Right lobe of liver (tissue), 6 donors: Measurements from ENCODE around the gene VILL. TPM values are rescaled to one million over a fixed set of nuclear protein-coding genes. Genes with fewer than 3 reads are reported as not detected.
"Not testable (repeated sequence)": the region's sequence is repeated elsewhere in the genome, so short reads cannot be mapped to it uniquely, and the experiment has no call there.

ENCODE experiments used
- ATAC-seq, 4 donors: fragments of 200-7000 bp; cut with Tn5 transposase; one replicate each; pipeline ENCODE4 v1.9.1; 2020; ENCODE audit warnings: mild to moderate bottlenecking in 4 of 4, moderate library complexity in 4 of 4
- DNase-seq, 3 donors: peaks; one replicate each; pipeline ENCODE4 v3.0.0-alpha.2; 2020
- H3K27ac ChIP-seq, 3 donors: fragments of 200-600 bp; one replicate each; pipeline ENCODE4 v1.8.0; 2022
- H3K27me3 ChIP-seq, 2 donors: fragments of 200-600 bp; one replicate each; pipeline ENCODE4 v1.8.0; 2022
- H3K36me3 ChIP-seq, 4 donors: fragments of 200-600 bp; sonication (generic) in 1 of 4; one replicate each; pipeline versions ENCODE4 v1.5.1 to v1.8.0; 2017 to 2022; ENCODE audit warnings: control low read depth in 1 of 4
- H3K4me1 ChIP-seq, 4 donors: fragments of 200-600 bp; sonication (generic) in 1 of 4; one replicate each; pipeline versions ENCODE4 v1.5.1 to v1.8.0; 2017 to 2022; ENCODE audit warnings: control low read depth in 1 of 4
- H3K4me3 ChIP-seq, 3 donors: fragments of 200-600 bp; one replicate each; pipeline ENCODE4 v1.8.0; 2022
- H3K9me3 ChIP-seq, 4 donors: fragments of 200-600 bp; sonication (generic) in 1 of 4; one replicate each; pipeline versions ENCODE4 v1.5.1 to v1.8.0; 2017 to 2022; ENCODE audit warnings: control low read depth in 1 of 4
- CTCF ChIP-seq, 4 donors: fragments of 200-600 bp in 3 of 4; fragments of 450-650 bp in 1 of 4; IDR thresholded peaks; one replicate each; pipeline versions ENCODE4 v1.5.1 to v1.8.0; 2016 to 2022; ENCODE audit warnings: antibody characterized with exemption in 4 of 4, mild to moderate bottlenecking in 2 of 4
- POLR2A ChIP-seq: fragments of 450-650 bp; IDR thresholded peaks from one replicate; pipeline ENCODE4 v1.6.1; 2017; ENCODE audit warnings: antibody characterized with exemption, mild to moderate bottlenecking
- WGBS: methylation state at CpG from one replicate; pipeline ENCODE4 v1.1.6; 2018; ENCODE audit warnings: low coverage, low lambda C conversion rate; ENCODE audit not compliant: insufficient coverage; ENCODE audit errors: missing lambda C conversion rate; 5-methylcytosine and 5-hydroxymethylcytosine counted together
- intact Hi-C, 2 donors: fragments of 100-400 bp; cut with DNase I; formaldehyde crosslinking; loops; one replicate each; pipeline versions ENCODE4 v1.11.2 to v1.14.1; 2022
- microRNA-seq, 2 donors: library from miRNA; unstranded; fragments of <30 nt; microRNA quantifications; one replicate each; pipeline ENCODE4, GENCODE V29; 2019 to 2020
- small RNA-seq, 2 experiments: library from RNA; depleted of rRNA; stranded (forward); fragments of <200 nt; gene quantifications; one replicate each; pipeline ENCODE3, GENCODE V24; 2016
- total RNA-seq, 6 experiments: library from RNA; depleted of rRNA in 2 of 6; stranded (reverse); fragments of >200 nt in 2 of 6; fragmentation: NEBNext Ultra II Directional in 3 of 6; extraction: Animal tissue kit (Norgen Biotek cat#: 25700) in 3 of 6; gene quantifications; one replicate each; pipeline versions ENCODE4 v1.1.0 to v1.2.4, GENCODE V29; 2016 to 2023
- donor health status: DM: no; HTN: yes; CAD: no.
- donor health status: DM: no; HTN: no; CAD: no.
- donor health status: DM: no; HTN: no; CAD: no.
- donor health status: DM: no; HTN: yes; CAD: no.
- donor health status: DM: no; HTN: yes; CAD: no.

Gene VILL
- total RNA-seq, 6 experiments from 2014 or later: 0.25 to 1.5 (median 0.97) TPM

GRCh38 chr3:38049358-38050126 lies 59.0 kb downstream of the VILL start:
- Histone ChIP-seq H3K4me3 (no peak overlapping the region), H3K27me3 (no peaks in the 10 kb centered on the region), H3K9me3 (no peaks in the 10 kb centered on the region), H3K27ac (no peak overlapping the region), H3K4me1 (no peaks in the 10 kb centered on the region), H3K36me3 (no peaks in the 10 kb centered on the region)
- DNase-seq (peak in 1 of 3 donors; percentile 28), ATAC-seq (peak in 1 of 4 donors; percentile 29)
- 83% methylated on average over 3 of the region's 4 CpGs for WGBS
- intact Hi-C loops: no loop called here
- no peak for TF ChIP-seq POLR2A
- TF ChIP-seq CTCF (IDR thresholded peaks at IDR 0.05): no peak

GRCh38 chr3:38051131-38051530 lies 60.5 kb downstream of the VILL start:
- TF ChIP-seq POLR2A (no peak), CTCF (IDR thresholded peaks at IDR 0.05) (no peak)
- no peak for DNase-seq
- Histone ChIP-seq H3K27me3 (no peaks in the 10 kb centered on the region), H3K27ac (no peak overlapping the region), H3K4me3 (no peak overlapping the region), H3K9me3 (no peaks in the 10 kb centered on the region), H3K36me3 (no peaks in the 10 kb centered on the region), H3K4me1 (no peaks in the 10 kb centered on the region)
- 92% methylated on average over 10 of the region's 13 CpGs for WGBS
- ATAC-seq: no peak
- intact Hi-C loops: no loop called here

GRCh38 chr3:38053286-38053685 lies 62.7 kb downstream of the VILL start:
- H3K9me3 ChIP-seq, ATAC-seq, intact Hi-C loops, H3K4me1 ChIP-seq, H3K36me3 ChIP-seq, DNase-seq, H3K4me3 ChIP-seq, H3K27me3 ChIP-seq, H3K27ac ChIP-seq: not testable (repeated sequence)
- WGBS: 100% methylated on average over 2 of the region's 32 CpGs

GRCh38 chr3:38053813-38054498 lies 63.4 kb downstream of the VILL start:
- H3K4me1 ChIP-seq, H3K4me3 ChIP-seq, H3K27ac ChIP-seq, H3K36me3 ChIP-seq, intact Hi-C loops, H3K9me3 ChIP-seq, ATAC-seq, DNase-seq, H3K27me3 ChIP-seq: not testable (repeated sequence)
- WGBS: 63% methylated on average over 6 of the region's 9 CpGs

GRCh38 chr3:38054499-38055001 lies 64.0 kb downstream of the VILL start:
- no peaks in the 10 kb centered on the region for H3K36me3 ChIP-seq
- H3K4me1 ChIP-seq: no peaks in the 10 kb centered on the region
- H3K27ac ChIP-seq: no peak overlapping the region
- no peak overlapping the region for H3K4me3 ChIP-seq
- no peaks in the 10 kb centered on the region for H3K9me3 ChIP-seq
- H3K27me3 ChIP-seq: no peaks in the 10 kb centered on the region
- 77% methylated on average over 3 of the region's 3 CpGs for WGBS
- ATAC-seq (no peak), DNase-seq (no peak)
- TF ChIP-seq POLR2A (no peak), CTCF (IDR thresholded peaks at IDR 0.05) (no peak)
- intact Hi-C loops: no loop called here

Small RNAs within 50 kb of the gene (microRNA-seq; reads per million reads assigned to microRNA genes)
- 8.4 to 9.5 reads per million in 2 donors for gene MIR26A1

Small RNAs within 50 kb of the gene (small RNA-seq; reads per million reads assigned to genes)
- 0.39 to 1.1 reads per million in 2 experiments for gene MIR26A1
- gene RF00019: 0 reads per million in 2 experiments

Other genes starting within 250 kb of the VILL start
- gene CTDSPL, start 128.9 kb upstream of the VILL start, total RNA-seq: 10 to 100 TPM; 14.9 to 22.8 (median 18.0) TPM
- gene PLCD1, start 38.9 kb downstream of the VILL start, total RNA-seq: 10 to 100 TPM in 1 of 6 experiments, 1 to 10 TPM in 5; 6.5 to 10.2 (median 7.7) TPM
- under 1 TPM in 4 of 6 experiments, not detected in 2; 0.04 to 0.18 (median 0.15) TPM for gene DLEC1, start 48.4 kb downstream of the VILL start, total RNA-seq
- gene ACAA1, start 146.3 kb downstream of the VILL start, total RNA-seq: 100 to 1,000 TPM; 192 to 441 (median 309) TPM
- gene MYD88, start 147.9 kb downstream of the VILL start, total RNA-seq: 10 to 100 TPM; 24.3 to 57.3 (median 37.0) TPM
- 10 to 100 TPM; 12.0 to 20.3 (median 15.2) TPM for gene OXSR1, start 174.8 kb downstream of the VILL start, total RNA-seq